ENCODE data around the gene ANKRD33B.
"Not testable (repeated sequence)": the region's sequence is repeated elsewhere in the genome, so short reads cannot be mapped to it uniquely, and the experiment has no call there.

Gene ANKRD33B

GRCh38 chr5:10596310-10596703 lies 32.4 kb downstream of the ANKRD33B start:
- no peak for DNase-seq

GRCh38 chr5:10596886-10597451 lies 33.1 kb downstream of the ANKRD33B start:
- DNase-seq = no peak

GRCh38 chr5:10599113-10599512 lies 35.2 kb downstream of the ANKRD33B start:
- DNase-seq = no peak

GRCh38 chr5:10599862-10600284 lies 36.0 kb downstream of the ANKRD33B start:
- peak; percentile 72 for DNase-seq

- DNase-seq = no peak
Observed at GRCh38 chr5:10600626-10601245, 36.9 kb downstream of the ANKRD33B start.

- peak; percentile 61 for DNase-seq
Observed at GRCh38 chr5:10601246-10602030, 37.6 kb downstream of the ANKRD33B start.

- DNase-seq = no peak
Observed at GRCh38 chr5:10602031-10602806, 38.3 kb downstream of the ANKRD33B start.

- no peak for DNase-seq
Observed at GRCh38 chr5:10604975-10605374, 41.1 kb downstream of the ANKRD33B start.

- not testable (repeated sequence) for DNase-seq
Observed at GRCh38 chr5:10606632-10607022, 42.8 kb downstream of the ANKRD33B start.

- no peak for DNase-seq
Observed at GRCh38 chr5:10607023-10607665, 43.3 kb downstream of the ANKRD33B start.

GRCh38 chr5:10607666-10608073 lies 43.8 kb downstream of the ANKRD33B start:
- peak; percentile 51 for DNase-seq

- DNase-seq = not testable (repeated sequence)
Observed at GRCh38 chr5:10608081-10608480, 44.2 kb downstream of the ANKRD33B start.

GRCh38 chr5:10610058-10610457 lies 46.2 kb downstream of the ANKRD33B start:
- no peak for DNase-seq

- DNase-seq = no peak
Observed at GRCh38 chr5:10611290-10611689, 47.4 kb downstream of the ANKRD33B start.

- DNase-seq = no peak
Observed at GRCh38 chr5:10612251-10612650, 48.4 kb downstream of the ANKRD33B start.

- DNase-seq = no peak
Observed at GRCh38 chr5:10615693-10616092, 51.8 kb downstream of the ANKRD33B start.

- DNase-seq = no peak
Observed at GRCh38 chr5:10617103-10617502, 53.2 kb downstream of the ANKRD33B start.

GRCh38 chr5:10618311-10618710 lies 54.4 kb downstream of the ANKRD33B start:
- no peak for DNase-seq

- no peak for DNase-seq
Observed at GRCh38 chr5:10619649-10620048, 55.8 kb downstream of the ANKRD33B start.

GRCh38 chr5:10620346-10620745 lies 56.5 kb downstream of the ANKRD33B start:
- DNase-seq = no peak

- no peak for DNase-seq
Observed at GRCh38 chr5:10621832-10622231, 58.0 kb downstream of the ANKRD33B start.

GRCh38 chr5:10622810-10623209 lies 58.9 kb downstream of the ANKRD33B start:
- DNase-seq = no peak

Measured in HCEC 1CT (cell line).